Gastrocnemius medialis (tissue), 4 donors: ENCODE measurements around the gene MEIOSIN. TPM values are rescaled to one million over a fixed set of nuclear protein-coding genes. Genes with fewer than 3 reads are reported as not detected.

Source experiments
- ATAC-seq, 2 donors: fragments of 150-250 bp; one replicate each; pipeline ENCODE4 v1.9.1; 2016
- DNase-seq, 2 donors: peaks; one replicate each; pipeline ENCODE4 v3.0.0-alpha.2; 2019
- H3K27ac ChIP-seq, 4 donors: fragments of 200-600 bp; sonication (generic); 1 replicate in 1 of 4; 2 replicates in 3 of 4; pipeline ENCODE4 v1.5.1; 2016 to 2018; ENCODE audit warnings: mild to moderate bottlenecking in 2 of 4, moderate library complexity in 1 of 4
- H3K27me3 ChIP-seq, 3 donors: fragments of 200-600 bp; sonication (generic) in 2 of 3; 1 replicate in 1 of 3; 2 replicates in 2 of 3; pipeline versions ENCODE4 v1.5.1 to v1.6.0; 2016 to 2019; ENCODE audit warnings: mild to moderate bottlenecking in 1 of 3, moderate library complexity in 1 of 3
- H3K36me3 ChIP-seq, 2 donors: fragments of 200-600 bp; sonication (generic) in 1 of 2; one replicate each; pipeline ENCODE4 v1.5.1; 2017 to 2018
- H3K4me1 ChIP-seq, 2 donors: fragments of 200-600 bp; sonication (generic) in 1 of 2; one replicate each; pipeline ENCODE4 v1.5.1; 2016 to 2017; ENCODE audit warnings: mild to moderate bottlenecking in 2 of 2
- H3K4me3 ChIP-seq, 4 donors: fragments of 200-600 bp; sonication (generic) in 3 of 4; 1 replicate in 1 of 4; 2 replicates in 3 of 4; pipeline ENCODE4 v1.5.1; 2016 to 2019; ENCODE audit warnings: mild to moderate bottlenecking in 2 of 4
- H3K9me3 ChIP-seq, 3 donors: fragments of 200-600 bp; sonication (generic) in 2 of 3; 1 replicate in 1 of 3; 2 replicates in 2 of 3; pipeline ENCODE4 v1.5.1; 2016 to 2019
- CTCF ChIP-seq, 5 experiments: fragments of 450-650 bp in 3 of 5; fragments of 200-600 bp in 2 of 5; sonication (generic) in 2 of 5; IDR thresholded peaks in 4 of 5; conservative IDR thresholded peaks in 1 of 5; 1 replicate in 4 of 5; 2 replicates in 1 of 5; pipeline ENCODE4 v1.5.1; 2016 to 2019; ENCODE audit warnings: antibody characterized with exemption in 5 of 5, mild to moderate bottlenecking in 3 of 5, moderate library complexity in 3 of 5
- POLR2A ChIP-seq, 2 donors: fragments of 450-650 bp; IDR thresholded peaks; one replicate each; pipeline ENCODE4 v1.6.1; 2017; ENCODE audit warnings: antibody characterized with exemption in 2 of 2, mild to moderate bottlenecking in 2 of 2, moderate library complexity in 2 of 2
- in situ Hi-C, 4 donors: fragments of 200-750 bp; cut with MboI; loops; one replicate each; pipeline versions ENCODE4 v1.15.0 to v1.8.0; 2017; ENCODE audit warnings: low sequenced_read_pairs in 4 of 4
- intact Hi-C: fragments of 100-400 bp; cut with DNase I; formaldehyde crosslinking; loops from one replicate; pipeline ENCODE4 v1.15.1; 2023; ENCODE audit warnings: low total_unique reads
- total RNA-seq, 4 donors: library from RNA; depleted of rRNA; stranded (reverse); fragments of >200 nt; gene quantifications; one replicate each; pipeline versions ENCODE4 v1.1.0 to v1.2.3, GENCODE V29; 2016

The MEIOSIN gene
- total RNA-seq, 4 donors from 2014 or later = not detected

- ATAC-seq (no peak), DNase-seq (no peak)
- H3K9me3 ChIP-seq = no peaks in the 10 kb centered on the region
- no peaks in the 10 kb centered on the region for H3K27me3 ChIP-seq
- H3K36me3 ChIP-seq = no peaks in the 10 kb centered on the region
- H3K4me3 ChIP-seq = no peak overlapping the region
- in situ Hi-C loops = no loop called here
- H3K27ac ChIP-seq = peak overlapping the region; percentile 27 to 99 (median 63)
- no peak for TF ChIP-seq POLR2A (IDR thresholded peaks at IDR 0.05)
- TF ChIP-seq CTCF (IDR thresholded peaks at IDR 0.05 in 4 of 5, conservative IDR thresholded peaks at IDR 0.05 in 1 of 5) = no peak
- intact Hi-C loops = no loop called here
- H3K4me1 ChIP-seq = peaks cover 25 to 41% of the 10 kb centered on the region in 2 donors
Observed at GRCh38 chr19:45764475-45764874, 31.2 kb downstream of the MEIOSIN start.

GRCh38 chr19:45764945-45765701, 31.9 kb downstream of the MEIOSIN start:
- no peak for DNase-seq
- no peaks in the 10 kb centered on the region for H3K9me3 ChIP-seq
- intact Hi-C loops = loop anchor here (5.0 kb wide), 3 partner anchors 33 to 1018 kb away; partner anchors contain the start of genes BCL3, FBXO46, IRF2BP1 and MEIOSIN
- TF ChIP-seq POLR2A (IDR thresholded peaks at IDR 0.05) = no peak
- no peak for TF ChIP-seq CTCF (IDR thresholded peaks at IDR 0.05 in 4 of 5, conservative IDR thresholded peaks at IDR 0.05 in 1 of 5)
- H3K4me1 ChIP-seq = peaks cover 25 to 45% of the 10 kb centered on the region in 2 donors
- in situ Hi-C loops = no loop called here
- no peak for ATAC-seq
- no peaks in the 10 kb centered on the region for H3K27me3 ChIP-seq
- H3K36me3 ChIP-seq = no peaks in the 10 kb centered on the region
- H3K27ac ChIP-seq = peak overlapping the region; percentile 27 to 99 (median 63)
- no peak overlapping the region for H3K4me3 ChIP-seq

- peak overlapping the region in 3 of 4 donors; percentile 95 to 99 (median 96) for H3K27ac ChIP-seq
- H3K36me3 ChIP-seq = no peaks in the 10 kb centered on the region
- no peaks in the 10 kb centered on the region for H3K27me3 ChIP-seq
- DNase-seq = no peak
- no peaks in the 10 kb centered on the region for H3K9me3 ChIP-seq
- peaks cover 25 to 46% of the 10 kb centered on the region in 2 donors for H3K4me1 ChIP-seq
- peak overlapping the region in 1 of 4 donors; percentile 90 for H3K4me3 ChIP-seq
- no peak for ATAC-seq
- in situ Hi-C loops = no loop called here
- TF ChIP-seq POLR2A (IDR thresholded peaks at IDR 0.05) = no peak
- TF ChIP-seq CTCF (IDR thresholded peaks at IDR 0.05 in 4 of 5, conservative IDR thresholded peaks at IDR 0.05 in 1 of 5) = no peak
- intact Hi-C loops = loop anchor here (5.0 kb wide), 3 partner anchors 33 to 1018 kb away; partner anchors contain the start of genes BCL3, FBXO46, IRF2BP1 and MEIOSIN
Observed at GRCh38 chr19:45765702-45766295, 32.6 kb downstream of the MEIOSIN start.

GRCh38 chr19:45766296-45766868, 33.1 kb downstream of the MEIOSIN start:
- intact Hi-C loops (loop anchor here (5.0 kb wide), 3 partner anchors 34 to 1019 kb away; partner anchors contain the start of genes BCL3, FBXO46, IRF2BP1 and MEIOSIN), in situ Hi-C loops (no loop called here)
- ATAC-seq = no peak
- peaks cover 28 to 50% of the 10 kb centered on the region in 2 donors for H3K4me1 ChIP-seq
- no peaks in the 10 kb centered on the region for H3K27me3 ChIP-seq
- no peak for TF ChIP-seq CTCF (IDR thresholded peaks at IDR 0.05 in 4 of 5, conservative IDR thresholded peaks at IDR 0.05 in 1 of 5)
- no peak for TF ChIP-seq POLR2A (IDR thresholded peaks at IDR 0.05)
- H3K36me3 ChIP-seq = no peaks in the 10 kb centered on the region
- no peaks in the 10 kb centered on the region for H3K9me3 ChIP-seq
- H3K4me3 ChIP-seq = peak overlapping the region; percentile 74 to 90 (median 82)
- no peak for DNase-seq
- H3K27ac ChIP-seq = peak overlapping the region; percentile 95 to 99 (median 97)
